ENCODE measurements around the gene GLS.

The GLS gene

GRCh38 chr2:190889175-190889943 lies 8.7 kb downstream of the GLS start:
- DNase-seq = no peak

- DNase-seq = no peak
These were observed 10.8 kb downstream of the GLS start for GRCh38 chr2:190891372-190891771.

- DNase-seq = no peak
These were observed 11.3 kb downstream of the GLS start for GRCh38 chr2:190891889-190892288.

- DNase-seq = no peak
These were observed 12.5 kb downstream of the GLS start for GRCh38 chr2:190893157-190893556.

- DNase-seq = no peak
These were observed 15.9 kb downstream of the GLS start for GRCh38 chr2:190896477-190896876.

GRCh38 chr2:190903693-190904450 lies 23.3 kb downstream of the GLS start:
- DNase-seq = no peak

- DNase-seq = no peak
These were observed 24.1 kb downstream of the GLS start for GRCh38 chr2:190904640-190905261.

GRCh38 chr2:190908532-190908931 lies 27.9 kb downstream of the GLS start:
- DNase-seq = no peak

GRCh38 chr2:190909680-190910079 lies 29.1 kb downstream of the GLS start:
- DNase-seq = no peak

GRCh38 chr2:190910341-190911136 lies 29.9 kb downstream of the GLS start:
- no peak for DNase-seq

- DNase-seq = no peak
These were observed 31.2 kb downstream of the GLS start for GRCh38 chr2:190911813-190912212.

- DNase-seq = no peak
These were observed 32.1 kb downstream of the GLS start for GRCh38 chr2:190912726-190913125.

GRCh38 chr2:190913725-190914124 lies 33.1 kb downstream of the GLS start:
- no peak for DNase-seq

- DNase-seq = no peak
These were observed 36.2 kb downstream of the GLS start for GRCh38 chr2:190916829-190917228.

GRCh38 chr2:190920085-190920484 lies 39.5 kb downstream of the GLS start:
- DNase-seq = no peak

GRCh38 chr2:190922376-190922775 lies 41.8 kb downstream of the GLS start:
- no peak for DNase-seq

- no peak for DNase-seq
These were observed 46.7 kb downstream of the GLS start for GRCh38 chr2:190927301-190927700.

GRCh38 chr2:190929919-190930318 lies 49.3 kb downstream of the GLS start:
- no peak for DNase-seq

GRCh38 chr2:190930411-190930810 lies 49.8 kb downstream of the GLS start:
- DNase-seq = no peak

- DNase-seq = no peak
These were observed 51.9 kb downstream of the GLS start for GRCh38 chr2:190932514-190932913.

- no peak for DNase-seq
These were observed 52.7 kb downstream of the GLS start for GRCh38 chr2:190933361-190933760.

- DNase-seq = no peak
These were observed 54.4 kb downstream of the GLS start for GRCh38 chr2:190935054-190935453.

GRCh38 chr2:190938771-190939335 lies 58.2 kb downstream of the GLS start:
- no peak for DNase-seq

All from stimulated activated CD4-positive, alpha-beta T cell treated with anti-CD3 and anti-CD28 coated beads, Interleukin-15, amount 100 ng/mL, for 24 hours (primary cell).